Diencephalon (tissue), 1 donor: Measurements from ENCODE around the gene FAM236B. TPM values are rescaled to one million over a fixed set of nuclear protein-coding genes. Genes with fewer than 3 reads are reported as not detected.

Experiments used
- small RNA-seq: library from RNA; depleted of rRNA; stranded (forward); fragments of <200 nt; gene quantifications from one replicate; pipeline ENCODE3, GENCODE V24; 2014
- total RNA-seq: library from RNA; depleted of rRNA; stranded (reverse); fragments of >200 nt; gene quantifications from one replicate; pipeline ENCODE4 v1.2.3, GENCODE V29; 2014

Gene FAM236B
- total RNA-seq: not detected

DNA sequence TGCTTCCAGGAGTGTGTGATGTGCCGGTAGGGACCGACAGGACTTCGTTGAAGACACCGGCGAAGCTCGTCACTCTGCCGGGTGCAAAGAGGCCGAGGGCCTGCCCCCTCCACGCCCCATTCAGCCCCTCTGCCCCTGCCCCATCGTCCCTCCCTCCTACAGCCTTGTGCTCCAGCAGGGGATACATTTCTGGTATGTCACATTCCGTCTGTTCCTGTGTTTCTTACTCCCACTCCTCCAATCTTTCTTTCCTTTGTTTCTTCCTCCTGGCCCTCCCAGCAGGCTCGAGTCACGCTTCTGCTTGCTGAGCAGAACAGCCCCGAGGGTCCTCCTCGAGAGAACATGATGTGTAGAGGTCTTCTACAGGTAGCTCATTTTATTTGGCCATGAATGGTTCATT, at the start of gene FAM236B:
Gene FAM236B, minus strand, starts transcription at position 101 of the 400 bp plus-strand sequence. Its CDS starts 100 bp downstream, at position 1.

DNA sequence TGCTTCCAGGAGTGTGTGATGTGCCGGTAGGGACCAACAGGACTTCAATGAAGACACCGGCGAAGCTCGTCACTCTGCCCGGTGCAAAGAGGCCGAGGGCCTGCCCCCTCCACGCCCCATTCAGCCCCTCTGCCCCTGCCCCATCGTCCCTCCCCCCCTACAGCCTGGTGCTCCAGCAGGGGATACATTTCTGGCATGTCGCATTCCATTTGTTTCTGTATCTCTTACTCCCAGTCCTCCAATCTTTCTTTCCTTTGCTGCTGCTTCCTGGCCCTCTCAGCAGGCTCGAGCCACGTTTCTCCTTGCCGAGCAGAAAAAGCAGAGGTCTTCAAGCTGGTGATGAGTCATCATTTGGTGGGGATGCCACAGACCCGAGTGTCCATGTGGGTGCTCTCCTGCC, 25.6 kb upstream of the FAM236B start, which contains the start of gene FAM236D:
Gene FAM236D, minus strand, starts transcription at position 101 of the 400 bp plus-strand sequence. Its CDS starts 100 bp downstream, at position 1.

GRCh38 chrX:72776653-72777466, 5.6 kb downstream of the FAM236B start, which contains the start of gene DMRTC1B:
TSS of gene DMRTC1B (plus strand) at chrX:72776890. CDS start at chrX:72845136, 68,246 bp downstream.

Small RNA genes lying within 50 kb of the gene (small RNA-seq; reads per million reads assigned to genes)
- gene RNU1-112P: 0.13 reads per million

Other genes with a start within 250 kb of the FAM236B start
- 31.4 TPM for gene HDAC8, start 209.8 kb downstream of the FAM236B start, total RNA-seq
- 5.1 TPM for gene PHKA1, start 68.4 kb downstream of the FAM236B start, total RNA-seq
- 2.5 TPM for gene DMRTC1B, start 5.8 kb downstream of the FAM236B start, total RNA-seq
- not detected for gene FAM236D, start 25.6 kb upstream of the FAM236B start, total RNA-seq
- gene FAM236C, start 130.0 kb upstream of the FAM236B start, total RNA-seq: not detected
- gene FAM236A, start 155.5 kb upstream of the FAM236B start, total RNA-seq: not detected
- 0.46 TPM for gene DMRTC1, start 161.2 kb upstream of the FAM236B start, total RNA-seq
- gene PABPC1L2B, start 220.3 kb upstream of the FAM236B start, total RNA-seq: 0.92 TPM